Osteoblast (primary cell): ENCODE data around the gene CYP3A7. TPM values are rescaled to one million over a fixed set of nuclear protein-coding genes. Genes with fewer than 3 reads are reported as not detected.
"Not testable (repeated sequence)": the region's sequence is repeated elsewhere in the genome, so short reads cannot be mapped to it uniquely, and the experiment has no call there.

ENCODE experiments used
- DNase-seq: peaks from one replicate; pipeline ENCODE4 v3.0.0; 2011; ENCODE audit warnings: low spot score, mixed read lengths; ENCODE audit not compliant: insufficient read length; ENCODE audit errors: missing footprints
- H2AFZ ChIP-seq: 2 replicates; pipeline ENCODE4 v1.6.0; 2011; ENCODE audit warnings: mild to moderate bottlenecking, low read length
- H3K27ac ChIP-seq: 2 replicates; pipeline ENCODE4 v1.5.1; 2011; ENCODE audit warnings: mild to moderate bottlenecking, low read depth, low read length, moderate library complexity
- H3K27me3 ChIP-seq: 2 replicates; pipeline ENCODE4 v1.6.0; 2012; ENCODE audit warnings: mild to moderate bottlenecking, control low read depth, inconsistent platforms, low read length, moderate library complexity; ENCODE audit not compliant: insufficient read depth
- H3K36me3 ChIP-seq: 2 replicates; pipeline ENCODE4 v1.5.1; 2011; ENCODE audit warnings: mild to moderate bottlenecking, low read length, control low read depth, moderate library complexity; ENCODE audit not compliant: insufficient read depth
- H3K4me1 ChIP-seq: 2 replicates; pipeline ENCODE4 v1.5.1; 2011; ENCODE audit warnings: mild to moderate bottlenecking, low read length, control low read depth, moderate library complexity; ENCODE audit not compliant: insufficient read depth
- H3K4me2 ChIP-seq: 2 replicates; pipeline ENCODE4 v1.6.0; 2011; ENCODE audit warnings: mild to moderate bottlenecking, low read length; ENCODE audit not compliant: insufficient read depth
- H3K4me3 ChIP-seq: fragments of 200-600 bp; sonication (generic); 3 replicates; pipeline ENCODE4 v1.5.1; 2012; ENCODE audit warnings: mild to moderate bottlenecking, low read length, inconsistent platforms; ENCODE audit not compliant: insufficient read depth
- H3K79me2 ChIP-seq: 2 replicates; pipeline ENCODE4 v1.6.0; 2012; ENCODE audit warnings: mild to moderate bottlenecking, low read length, control low read depth, inconsistent platforms; ENCODE audit not compliant: insufficient read depth
- H3K9me3 ChIP-seq: 2 replicates; pipeline ENCODE4 v1.5.1; 2011; ENCODE audit warnings: low read depth, low read length, control low read depth
- H4K20me1 ChIP-seq: 2 replicates; pipeline ENCODE4 v1.6.0; 2012; ENCODE audit warnings: mild to moderate bottlenecking, low read length, control low read depth; ENCODE audit not compliant: insufficient read depth
- CTCF ChIP-seq: IDR thresholded peaks from 2 replicates; pipeline ENCODE4 v1.5.1; 2011; ENCODE audit warnings: mild to moderate bottlenecking, low read depth, low read length, moderate library complexity; ENCODE audit errors: extremely low read depth
- small RNA-seq: library from RNA; depleted of rRNA; stranded (forward); fragments of <200 nt; gene quantifications from one replicate; pipeline ENCODE3, GENCODE V24; 2012
- total RNA-seq: library from RNA; depleted of rRNA; stranded (reverse); fragments of >200 nt; gene quantifications from 2 replicates; pipeline ENCODE4 v1.2.3, GENCODE V29; 2012

CYP3A7 gene
- total RNA-seq, 1 donor: not detected

GRCh38 chr7:99666013-99666395 lies 69.0 kb downstream of the CYP3A7 start:
- Histone ChIP-seq H3K27ac (no peak overlapping the region), H3K27me3 (no peaks in the 10 kb centered on the region), H3K4me3 (no peak overlapping the region), H2AFZ (no peak overlapping the region), H4K20me1 (no peaks in the 10 kb centered on the region), H3K9me3 (no peaks in the 10 kb centered on the region), H3K79me2 (no peaks in the 10 kb centered on the region), H3K4me1 (no peaks in the 10 kb centered on the region), H3K36me3 (no peaks in the 10 kb centered on the region), H3K4me2 (no peak overlapping the region)
- DNase-seq: no peak
- no peak for TF ChIP-seq CTCF

- no peak overlapping the region for H3K4me2 ChIP-seq
- no peak for TF ChIP-seq CTCF
- no peak overlapping the region for H3K27ac ChIP-seq
- no peaks in the 10 kb centered on the region for H3K27me3 ChIP-seq
- H2AFZ ChIP-seq: no peak overlapping the region
- H4K20me1 ChIP-seq: peaks cover under 1% of the 10 kb centered on the region
- H3K9me3 ChIP-seq: no peaks in the 10 kb centered on the region
- no peaks in the 10 kb centered on the region for H3K4me1 ChIP-seq
- H3K4me3 ChIP-seq: no peak overlapping the region
- no peaks in the 10 kb centered on the region for H3K36me3 ChIP-seq
- H3K79me2 ChIP-seq: no peaks in the 10 kb centered on the region
- DNase-seq: no peak
Observed at GRCh38 chr7:99665312-99666012, 69.5 kb downstream of the CYP3A7 start.

GRCh38 chr7:99657879-99658278 lies 77.1 kb downstream of the CYP3A7 start:
- not testable (repeated sequence) for DNase-seq, H2AFZ ChIP-seq, H3K79me2 ChIP-seq, H3K4me1 ChIP-seq, H4K20me1 ChIP-seq, H3K4me3 ChIP-seq, H3K36me3 ChIP-seq, H3K4me2 ChIP-seq, H3K27ac ChIP-seq, H3K9me3 ChIP-seq, H3K27me3 ChIP-seq

Small RNA genes lying within 50 kb of the gene (small RNA-seq; reads per million reads assigned to genes)
- gene CYP3A51P: not detected
- gene CYP3A7-CYP3A51P: not detected

Other genes with a start within 250 kb of the CYP3A7 start
- gene ZNF394, start 234.9 kb downstream of the CYP3A7 start, total RNA-seq: 32.1 and 34.7 TPM in 2 replicates
- 12.3 and 12.7 TPM in 2 replicates for gene ZKSCAN5, start 230.5 kb downstream of the CYP3A7 start, total RNA-seq
- gene FAM200A, start 183.1 kb downstream of the CYP3A7 start, total RNA-seq: 7.6 and 8.5 TPM in 2 replicates
- gene ZNF655, start 176.6 kb downstream of the CYP3A7 start, total RNA-seq: 75.1 and 76.7 TPM in 2 replicates
- gene TMEM225B, start 136.9 kb downstream of the CYP3A7 start, total RNA-seq: 0.29 and 0.72 TPM in 2 replicates
- 11.9 and 12.7 TPM in 2 replicates for gene ZSCAN25, start 118.2 kb downstream of the CYP3A7 start, total RNA-seq
- gene CYP3A5, start 55.2 kb downstream of the CYP3A7 start, total RNA-seq: under 0.01 TPM in 2 replicates
- gene CYP3A4, start 49.0 kb upstream of the CYP3A7 start, total RNA-seq: not detected in 2 replicates
- not detected in 2 replicates for gene CYP3A43, start 92.8 kb upstream of the CYP3A7 start, total RNA-seq
- 0.29 and 0.72 TPM in 2 replicates for gene OR2AE1, start 141.8 kb upstream of the CYP3A7 start, total RNA-seq
- 26.4 and 29.5 TPM in 2 replicates for gene TRIM4, start 184.3 kb upstream of the CYP3A7 start, total RNA-seq
- not detected in 2 replicates for gene GJC3, start 194.4 kb upstream of the CYP3A7 start, total RNA-seq
- not detected in 2 replicates for gene AZGP1, start 240.8 kb upstream of the CYP3A7 start, total RNA-seq